ENCODE measurements around the gene FAM120AOS.

DNA sequence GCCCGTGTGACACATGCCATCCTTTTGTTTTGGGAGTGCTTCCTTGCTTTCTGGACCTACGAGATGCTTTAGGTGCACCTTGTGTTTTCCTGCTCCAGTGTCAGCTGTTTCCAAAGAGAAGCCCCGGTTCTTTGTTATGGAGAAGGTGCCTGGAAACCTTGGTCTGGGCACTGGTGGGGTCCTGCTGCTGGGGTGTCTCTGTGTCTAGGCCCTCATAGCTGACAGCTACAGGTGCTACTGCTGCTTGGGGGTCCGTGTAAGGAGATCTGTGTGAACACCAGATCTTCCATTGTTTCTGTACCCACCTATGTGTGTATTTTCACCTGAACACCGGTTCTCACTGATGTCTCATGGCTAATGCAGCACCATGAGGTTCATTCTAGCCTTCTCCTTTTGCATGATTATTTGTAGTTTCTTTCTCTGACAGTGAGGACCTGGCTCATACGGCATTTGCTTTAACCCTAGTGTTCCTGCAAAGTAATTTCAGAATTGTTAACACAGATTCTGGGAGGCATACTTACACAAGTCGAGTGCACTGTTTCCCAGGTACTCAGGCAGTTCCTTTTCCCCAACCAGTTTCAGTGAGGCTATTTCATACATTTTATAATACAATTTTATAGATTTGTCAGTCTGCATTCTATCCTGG is 13.2 kb upstream of the FAM120AOS start:
- TF ChIP-seq, protein P1, sequence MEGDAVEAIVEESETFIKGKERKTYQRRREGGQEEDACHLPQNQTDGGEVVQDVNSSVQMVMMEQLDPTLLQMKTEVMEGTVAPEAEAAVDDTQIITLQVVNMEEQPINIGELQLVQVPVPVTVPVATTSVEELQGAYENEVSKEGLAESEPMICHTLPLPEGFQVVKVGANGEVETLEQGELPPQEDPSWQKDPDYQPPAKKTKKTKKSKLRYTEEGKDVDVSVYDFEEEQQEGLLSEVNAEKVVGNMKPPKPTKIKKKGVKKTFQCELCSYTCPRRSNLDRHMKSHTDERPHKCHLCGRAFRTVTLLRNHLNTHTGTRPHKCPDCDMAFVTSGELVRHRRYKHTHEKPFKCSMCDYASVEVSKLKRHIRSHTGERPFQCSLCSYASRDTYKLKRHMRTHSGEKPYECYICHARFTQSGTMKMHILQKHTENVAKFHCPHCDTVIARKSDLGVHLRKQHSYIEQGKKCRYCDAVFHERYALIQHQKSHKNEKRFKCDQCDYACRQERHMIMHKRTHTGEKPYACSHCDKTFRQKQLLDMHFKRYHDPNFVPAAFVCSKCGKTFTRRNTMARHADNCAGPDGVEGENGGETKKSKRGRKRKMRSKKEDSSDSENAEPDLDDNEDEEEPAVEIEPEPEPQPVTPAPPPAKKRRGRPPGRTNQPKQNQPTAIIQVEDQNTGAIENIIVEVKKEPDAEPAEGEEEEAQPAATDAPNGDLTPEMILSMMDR (IDR thresholded peaks at IDR 0.05 in 4 of 5, conservative IDR thresholded peaks at IDR 0.05 in 1 of 5), result no peak
- no peak for TF ChIP-seq POLR2A (IDR thresholded peaks at IDR 0.05)
